Right lobe of liver (tissue), 6 donors: ENCODE results near the gene CD81. TPM values are rescaled to one million over a fixed set of nuclear protein-coding genes. Genes with fewer than 3 reads are reported as not detected.

Source experiments
- ATAC-seq, 4 donors: fragments of 200-7000 bp; cut with Tn5 transposase; one replicate each; pipeline ENCODE4 v1.9.1; 2020; ENCODE audit warnings: mild to moderate bottlenecking in 4 of 4, moderate library complexity in 4 of 4
- DNase-seq, 3 donors: peaks; one replicate each; pipeline ENCODE4 v3.0.0-alpha.2; 2020
- H3K27ac ChIP-seq, 3 donors: fragments of 200-600 bp; one replicate each; pipeline ENCODE4 v1.8.0; 2022
- H3K27me3 ChIP-seq, 2 donors: fragments of 200-600 bp; one replicate each; pipeline ENCODE4 v1.8.0; 2022
- H3K36me3 ChIP-seq, 4 donors: fragments of 200-600 bp; sonication (generic) in 1 of 4; one replicate each; pipeline versions ENCODE4 v1.5.1 to v1.8.0; 2017 to 2022; ENCODE audit warnings: control low read depth in 1 of 4
- H3K4me1 ChIP-seq, 4 donors: fragments of 200-600 bp; sonication (generic) in 1 of 4; one replicate each; pipeline versions ENCODE4 v1.5.1 to v1.8.0; 2017 to 2022; ENCODE audit warnings: control low read depth in 1 of 4
- H3K4me3 ChIP-seq, 3 donors: fragments of 200-600 bp; one replicate each; pipeline ENCODE4 v1.8.0; 2022
- H3K9me3 ChIP-seq, 4 donors: fragments of 200-600 bp; sonication (generic) in 1 of 4; one replicate each; pipeline versions ENCODE4 v1.5.1 to v1.8.0; 2017 to 2022; ENCODE audit warnings: control low read depth in 1 of 4
- POLR2A ChIP-seq: fragments of 450-650 bp; IDR thresholded peaks from one replicate; pipeline ENCODE4 v1.6.1; 2017; ENCODE audit warnings: antibody characterized with exemption, mild to moderate bottlenecking
- WGBS: methylation state at CpG from one replicate; pipeline ENCODE4 v1.1.6; 2018; ENCODE audit warnings: low coverage, low lambda C conversion rate; ENCODE audit not compliant: insufficient coverage; ENCODE audit errors: missing lambda C conversion rate; 5-methylcytosine and 5-hydroxymethylcytosine counted together
- intact Hi-C, 2 donors: fragments of 100-400 bp; cut with DNase I; formaldehyde crosslinking; loops; one replicate each; pipeline versions ENCODE4 v1.11.2 to v1.14.1; 2022
- total RNA-seq, 6 experiments: library from RNA; depleted of rRNA in 2 of 6; stranded (reverse); fragments of >200 nt in 2 of 6; fragmentation: NEBNext Ultra II Directional in 3 of 6; extraction: Animal tissue kit (Norgen Biotek cat#: 25700) in 3 of 6; gene quantifications; one replicate each; pipeline versions ENCODE4 v1.1.0 to v1.2.4, GENCODE V29; 2016 to 2023
- TF ChIP-seq, protein P1 (sequence below), 4 donors: fragments of 200-600 bp in 3 of 4; fragments of 450-650 bp in 1 of 4; IDR thresholded peaks; one replicate each; pipeline versions ENCODE4 v1.5.1 to v1.8.0; 2016 to 2022; ENCODE audit warnings: antibody characterized with exemption in 4 of 4, mild to moderate bottlenecking in 2 of 4
- donor health status: DM: no; HTN: yes; CAD: no.
- donor health status: DM: no; HTN: no; CAD: no.
- donor health status: DM: no; HTN: no; CAD: no.
- donor health status: DM: no; HTN: yes; CAD: no.
- donor health status: DM: no; HTN: yes; CAD: no.

Gene CD81
- total RNA-seq, 6 experiments from 2014 or later: 433 to 721 (median 528) TPM

- H3K36me3 ChIP-seq: peaks cover 5 to 48% (median 13%) of the 10 kb centered on the region in 4 donors
- DNase-seq (no peak), ATAC-seq (peak; percentile 0 to 11 (median 2))
- H3K4me3 ChIP-seq: peak overlapping the region; percentile 45 to 100 (median 72)
- peak overlapping the region; percentile 94 to 95 (median 94) for H3K27ac ChIP-seq
- H3K4me1 ChIP-seq: peaks cover 0 to 21% (median 7%) of the 10 kb centered on the region in 4 donors
- WGBS: 44% methylated on average over 1 of the region's 23 CpGs
- TF ChIP-seq, protein P1, sequence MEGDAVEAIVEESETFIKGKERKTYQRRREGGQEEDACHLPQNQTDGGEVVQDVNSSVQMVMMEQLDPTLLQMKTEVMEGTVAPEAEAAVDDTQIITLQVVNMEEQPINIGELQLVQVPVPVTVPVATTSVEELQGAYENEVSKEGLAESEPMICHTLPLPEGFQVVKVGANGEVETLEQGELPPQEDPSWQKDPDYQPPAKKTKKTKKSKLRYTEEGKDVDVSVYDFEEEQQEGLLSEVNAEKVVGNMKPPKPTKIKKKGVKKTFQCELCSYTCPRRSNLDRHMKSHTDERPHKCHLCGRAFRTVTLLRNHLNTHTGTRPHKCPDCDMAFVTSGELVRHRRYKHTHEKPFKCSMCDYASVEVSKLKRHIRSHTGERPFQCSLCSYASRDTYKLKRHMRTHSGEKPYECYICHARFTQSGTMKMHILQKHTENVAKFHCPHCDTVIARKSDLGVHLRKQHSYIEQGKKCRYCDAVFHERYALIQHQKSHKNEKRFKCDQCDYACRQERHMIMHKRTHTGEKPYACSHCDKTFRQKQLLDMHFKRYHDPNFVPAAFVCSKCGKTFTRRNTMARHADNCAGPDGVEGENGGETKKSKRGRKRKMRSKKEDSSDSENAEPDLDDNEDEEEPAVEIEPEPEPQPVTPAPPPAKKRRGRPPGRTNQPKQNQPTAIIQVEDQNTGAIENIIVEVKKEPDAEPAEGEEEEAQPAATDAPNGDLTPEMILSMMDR (IDR thresholded peaks at IDR 0.05): no peak
- no peak for TF ChIP-seq POLR2A
- no peaks in the 10 kb centered on the region for H3K27me3 ChIP-seq
- intact Hi-C loops: loop anchor here in 1 of 2 donors (10.0 kb wide), 1 partner anchor 645 kb away; the partner anchor contains the start of gene IFITM10
- no peaks in the 10 kb centered on the region for H3K9me3 ChIP-seq
These were observed 22.5 kb downstream of the CD81 start for GRCh38 chr11:2399488-2400068.

GRCh38 chr11:2400069-2400761 lies 23.1 kb downstream of the CD81 start, which contains the start of gene TSSC4:
TSS of gene TSSC4 (plus strand) at chr11:2400750. CDS start at chr11:2402634, 1,884 bp downstream.
- intact Hi-C loops: no loop called here
- DNase-seq (peak; percentile 100), ATAC-seq (peak; percentile 86 to 91 (median 90))
- TF ChIP-seq, protein P1 (IDR thresholded peaks at IDR 0.05): peak; percentile 96 to 100 (median 100)
- TF ChIP-seq POLR2A: peak; percentile 81
- Histone ChIP-seq H3K4me1 (peaks cover 0 to 21% (median 7%) of the 10 kb centered on the region in 4 donors), H3K36me3 (peaks cover 5 to 42% (median 13%) of the 10 kb centered on the region in 4 donors), H3K27ac (peak within 1 kb of the TSS; percentile 94 to 95 (median 94)), H3K9me3 (no peaks in the 10 kb centered on the region), H3K4me3 (peak within 1 kb of the TSS; percentile 59 to 100 (median 92)), H3K27me3 (no peaks in the 10 kb centered on the region)
- WGBS: 0% methylated on average over 16 of the region's 66 CpGs

- peak; percentile 36 for TF ChIP-seq POLR2A
- TF ChIP-seq, protein P1 (IDR thresholded peaks at IDR 0.05): no peak
- DNase-seq: no peak
- Histone ChIP-seq H3K4me1 (peaks cover 0 to 21% (median 7%) of the 10 kb centered on the region in 4 donors), H3K27me3 (no peaks in the 10 kb centered on the region), H3K27ac (peak overlapping the region; percentile 41 to 72 (median 59)), H3K36me3 (peaks cover 5 to 35% (median 10%) of the 10 kb centered on the region in 4 donors), H3K9me3 (no peaks in the 10 kb centered on the region), H3K4me3 (peak overlapping the region; percentile 59 to 100 (median 92))
- WGBS: 0% methylated on average over 13 of the region's 55 CpGs
- intact Hi-C loops: no loop called here
- ATAC-seq: peak in 2 of 4 donors; percentile 0 to 1
These were observed 23.8 kb downstream of the CD81 start for GRCh38 chr11:2400762-2401435.

- no peak for ATAC-seq
- 0% methylated on average over 3 of the region's 12 CpGs for WGBS
- intact Hi-C loops: no loop called here
- peak overlapping the region; percentile 59 to 100 (median 92) for H3K4me3 ChIP-seq
- H3K9me3 ChIP-seq: no peaks in the 10 kb centered on the region
- H3K4me1 ChIP-seq: peaks cover 0 to 21% (median 7%) of the 10 kb centered on the region in 4 donors
- H3K27ac ChIP-seq: peak overlapping the region in 1 of 3 donors; percentile 72
- H3K27me3 ChIP-seq: no peaks in the 10 kb centered on the region
- DNase-seq: no peak
- peaks cover 5 to 29% (median 7%) of the 10 kb centered on the region in 4 donors for H3K36me3 ChIP-seq
- TF ChIP-seq POLR2A: no peak
- TF ChIP-seq, protein P1 (IDR thresholded peaks at IDR 0.05): no peak
These were observed 24.4 kb downstream of the CD81 start for GRCh38 chr11:2401436-2401984.
